ENCODE measurements around the gene TRAF3IP1. TPM values are rescaled to one million over a fixed set of nuclear protein-coding genes. Genes with fewer than 3 reads are reported as not detected.

Gene TRAF3IP1
- total and polyA plus RNA-seq, 2 of the 13 experiments (the other 11 are each of a cell fraction or from before 2014, with no cell fraction given): 4.1 to 12.9 TPM

DNA sequence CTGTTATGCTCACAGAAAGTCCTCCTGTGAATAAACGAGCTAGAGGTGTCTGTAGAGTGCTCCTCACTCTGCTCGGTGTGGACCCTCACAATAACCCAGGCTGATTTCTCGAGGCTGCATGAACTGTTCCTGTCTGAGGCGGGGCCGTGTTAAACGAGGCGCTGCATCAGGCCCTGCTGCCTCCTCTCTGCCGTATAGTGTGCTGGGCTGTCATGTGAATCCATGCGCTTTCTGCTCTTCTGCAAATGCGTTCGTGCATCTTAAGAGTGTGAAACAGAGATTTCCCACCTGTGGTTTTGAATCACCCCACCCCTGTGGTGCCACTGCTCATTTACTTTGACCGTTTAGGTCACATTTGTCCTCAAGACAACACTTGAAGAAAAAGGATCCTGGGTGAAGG lies 26.2 kb downstream of the TRAF3IP1 start (continued):
- TF ChIP-seq, protein P1, sequence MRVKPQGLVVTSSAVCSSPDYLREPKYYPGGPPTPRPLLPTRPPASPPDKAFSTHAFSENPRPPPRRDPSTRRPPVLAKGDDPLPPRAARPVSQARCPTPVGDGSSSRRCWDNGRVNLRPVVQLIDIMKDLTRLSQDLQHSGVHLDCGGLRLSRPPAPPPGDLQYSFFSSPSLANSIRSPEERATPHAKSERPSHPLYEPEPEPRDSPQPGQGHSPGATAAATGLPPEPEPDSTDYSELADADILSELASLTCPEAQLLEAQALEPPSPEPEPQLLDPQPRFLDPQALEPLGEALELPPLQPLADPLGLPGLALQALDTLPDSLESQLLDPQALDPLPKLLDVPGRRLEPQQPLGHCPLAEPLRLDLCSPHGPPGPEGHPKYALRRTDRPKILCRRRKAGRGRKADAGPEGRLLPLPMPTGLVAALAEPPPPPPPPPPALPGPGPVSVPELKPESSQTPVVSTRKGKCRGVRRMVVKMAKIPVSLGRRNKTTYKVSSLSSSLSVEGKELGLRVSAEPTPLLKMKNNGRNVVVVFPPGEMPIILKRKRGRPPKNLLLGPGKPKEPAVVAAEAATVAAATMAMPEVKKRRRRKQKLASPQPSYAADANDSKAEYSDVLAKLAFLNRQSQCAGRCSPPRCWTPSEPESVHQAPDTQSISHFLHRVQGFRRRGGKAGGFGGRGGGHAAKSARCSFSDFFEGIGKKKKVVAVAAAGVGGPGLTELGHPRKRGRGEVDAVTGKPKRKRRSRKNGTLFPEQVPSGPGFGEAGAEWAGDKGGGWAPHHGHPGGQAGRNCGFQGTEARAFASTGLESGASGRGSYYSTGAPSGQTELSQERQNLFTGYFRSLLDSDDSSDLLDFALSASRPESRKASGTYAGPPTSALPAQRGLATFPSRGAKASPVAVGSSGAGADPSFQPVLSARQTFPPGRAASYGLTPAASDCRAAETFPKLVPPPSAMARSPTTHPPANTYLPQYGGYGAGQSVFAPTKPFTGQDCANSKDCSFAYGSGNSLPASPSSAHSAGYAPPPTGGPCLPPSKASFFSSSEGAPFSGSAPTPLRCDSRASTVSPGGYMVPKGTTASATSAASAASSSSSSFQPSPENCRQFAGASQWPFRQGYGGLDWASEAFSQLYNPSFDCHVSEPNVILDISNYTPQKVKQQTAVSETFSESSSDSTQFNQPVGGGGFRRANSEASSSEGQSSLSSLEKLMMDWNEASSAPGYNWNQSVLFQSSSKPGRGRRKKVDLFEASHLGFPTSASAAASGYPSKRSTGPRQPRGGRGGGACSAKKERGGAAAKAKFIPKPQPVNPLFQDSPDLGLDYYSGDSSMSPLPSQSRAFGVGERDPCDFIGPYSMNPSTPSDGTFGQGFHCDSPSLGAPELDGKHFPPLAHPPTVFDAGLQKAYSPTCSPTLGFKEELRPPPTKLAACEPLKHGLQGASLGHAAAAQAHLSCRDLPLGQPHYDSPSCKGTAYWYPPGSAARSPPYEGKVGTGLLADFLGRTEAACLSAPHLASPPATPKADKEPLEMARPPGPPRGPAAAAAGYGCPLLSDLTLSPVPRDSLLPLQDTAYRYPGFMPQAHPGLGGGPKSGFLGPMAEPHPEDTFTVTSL (CRISPR knock-in tag; IDR thresholded peaks at IDR 0.05; ENCODE audit: borderline replicate concordance): no peak

DNA sequence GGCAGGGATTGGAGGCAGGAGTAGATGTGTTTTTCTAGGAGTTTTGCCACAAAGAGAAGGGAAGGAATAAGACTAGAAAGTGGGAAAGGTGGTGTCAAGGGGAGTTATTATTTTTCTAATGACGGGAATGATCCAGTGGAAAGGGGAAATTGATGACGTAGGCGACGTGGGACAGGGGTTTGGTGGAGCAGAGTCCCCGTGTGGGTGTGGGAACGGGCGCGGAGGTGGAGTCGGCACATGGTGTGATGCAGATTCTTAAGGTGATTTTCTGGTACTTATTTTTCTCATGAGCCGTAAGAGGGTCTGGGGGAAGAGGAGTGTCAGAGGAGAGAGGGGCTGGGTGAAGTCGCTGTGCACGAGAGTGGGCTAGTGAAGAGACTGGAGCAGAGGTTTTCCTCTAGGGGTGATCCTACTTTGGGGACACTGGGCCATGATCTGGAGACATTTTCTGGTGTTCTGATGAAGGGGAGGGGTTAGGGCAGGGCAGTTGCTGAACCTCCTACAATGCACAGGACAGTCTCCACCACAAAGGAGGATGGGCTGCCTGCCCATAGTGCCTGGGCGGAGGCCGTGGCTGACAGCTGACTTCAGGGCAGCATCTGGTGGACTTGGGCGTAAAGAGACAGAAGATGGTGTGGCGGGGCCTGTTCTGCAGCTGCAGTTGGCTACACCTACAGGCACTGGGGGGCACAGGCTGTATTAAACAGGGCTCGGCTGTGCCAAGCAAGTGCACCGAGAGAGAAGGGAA lies 30.0 kb downstream of the TRAF3IP1 start:
- no TSS peak for BruUV-seq (replicated peaks)
- intact Hi-C loops (cut with micrococcal nuclease; ENCODE audit: unreplicated experiment): no loop called here
- H3K4me2 ChIP-seq (ENCODE audit: low read depth, low read length): no peak overlapping the region
- no peak overlapping the region for H3K27ac ChIP-seq (ENCODE audit: extremely low read length, insufficient read depth, low read length)
- in situ Hi-C loops (cut with HindIII; ENCODE audit: extremely low pct_ligation_motif_present, low pct_unique_long_range_greater_than_20kb): loop anchor here (25.0 kb wide), 1 partner anchor 437 kb away; no protein-coding TSS in a partner anchor
- no peak for TF ChIP-seq HOXA5 (CRISPR knock-in tag; IDR thresholded peaks at IDR 0.05)
- TF ChIP-seq, protein P2, sequence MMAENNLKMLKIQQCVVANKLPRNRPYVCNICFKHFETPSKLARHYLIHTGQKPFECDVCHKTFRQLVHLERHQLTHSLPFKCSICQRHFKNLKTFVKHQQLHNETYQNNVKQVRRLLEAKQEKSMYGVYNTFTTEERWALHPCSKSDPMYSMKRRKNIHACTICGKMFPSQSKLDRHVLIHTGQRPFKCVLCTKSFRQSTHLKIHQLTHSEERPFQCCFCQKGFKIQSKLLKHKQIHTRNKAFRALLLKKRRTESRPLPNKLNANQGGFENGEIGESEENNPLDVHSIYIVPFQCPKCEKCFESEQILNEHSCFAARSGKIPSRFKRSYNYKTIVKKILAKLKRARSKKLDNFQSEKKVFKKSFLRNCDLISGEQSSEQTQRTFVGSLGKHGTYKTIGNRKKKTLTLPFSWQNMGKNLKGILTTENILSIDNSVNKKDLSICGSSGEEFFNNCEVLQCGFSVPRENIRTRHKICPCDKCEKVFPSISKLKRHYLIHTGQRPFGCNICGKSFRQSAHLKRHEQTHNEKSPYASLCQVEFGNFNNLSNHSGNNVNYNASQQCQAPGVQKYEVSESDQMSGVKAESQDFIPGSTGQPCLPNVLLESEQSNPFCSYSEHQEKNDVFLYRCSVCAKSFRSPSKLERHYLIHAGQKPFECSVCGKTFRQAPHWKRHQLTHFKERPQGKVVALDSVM (CRISPR knock-in tag; IDR thresholded peaks at IDR 0.05): no peak
- no peak for TF ChIP-seq TMF1 (CRISPR knock-in tag; IDR thresholded peaks at IDR 0.05; ENCODE audit: low read depth)
- TF ChIP-seq, protein P3, sequence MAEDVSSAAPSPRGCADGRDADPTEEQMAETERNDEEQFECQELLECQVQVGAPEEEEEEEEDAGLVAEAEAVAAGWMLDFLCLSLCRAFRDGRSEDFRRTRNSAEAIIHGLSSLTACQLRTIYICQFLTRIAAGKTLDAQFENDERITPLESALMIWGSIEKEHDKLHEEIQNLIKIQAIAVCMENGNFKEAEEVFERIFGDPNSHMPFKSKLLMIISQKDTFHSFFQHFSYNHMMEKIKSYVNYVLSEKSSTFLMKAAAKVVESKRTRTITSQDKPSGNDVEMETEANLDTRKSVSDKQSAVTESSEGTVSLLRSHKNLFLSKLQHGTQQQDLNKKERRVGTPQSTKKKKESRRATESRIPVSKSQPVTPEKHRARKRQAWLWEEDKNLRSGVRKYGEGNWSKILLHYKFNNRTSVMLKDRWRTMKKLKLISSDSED (CRISPR knock-in tag; IDR thresholded peaks at IDR 0.05): no peak
- TF ChIP-seq ZNF788 (CRISPR knock-in tag; IDR thresholded peaks at IDR 0.05; ENCODE audit: borderline replicate concordance): no peak
- TF ChIP-seq NKX3-1 (CRISPR knock-in tag; IDR thresholded peaks at IDR 0.05): no peak
- TF ChIP-seq KDM3A (CRISPR knock-in tag; IDR thresholded peaks at IDR 0.05; ENCODE audit: low read depth): no peak
- no peak for TF ChIP-seq HNRNPLL (IDR thresholded peaks at IDR 0.05; ENCODE audit: low read depth, low read length, poor library complexity, severe bottlenecking)
- DNase-seq (ENCODE audit: low spot score) (no peak), FAIRE-seq (no peak), ATAC-seq (no peak)
- H3K4me1 ChIP-seq (ENCODE audit: insufficient read depth, low read length): no peaks in the 10 kb centered on the region
- no peaks in the 10 kb centered on the region for H3K79me2 ChIP-seq (ENCODE audit: insufficient read depth, low read length)
- H3K36me3 ChIP-seq (replicated peaks in 1 of 2; ENCODE audit: control insufficient read depth in 1 of 2, insufficient read depth in 2 of 2, low read length in 2 of 2): peaks cover 14 to 39% of the 10 kb centered on the region in 2 experiments
- H3K9ac ChIP-seq (ENCODE audit: insufficient read depth, low read depth, low read length): no peak overlapping the region
- no peaks in the 10 kb centered on the region for H3K9me3 ChIP-seq (ENCODE audit: low read length)
- no peak overlapping the region for H3K4me3 ChIP-seq (replicated peaks in 1 of 3; ENCODE audit: insufficient read depth in 1 of 3, low read depth in 2 of 3, low read length in 3 of 3)
- POLR2A ChIA-PET: no interaction called here
- H2AFZ ChIP-seq (ENCODE audit: low read length): no peak overlapping the region
- no peaks in the 10 kb centered on the region for H4K20me1 ChIP-seq (ENCODE audit: insufficient read depth, low read length)
- H3K27me3 ChIP-seq (ENCODE audit: control insufficient read depth in 1 of 2, insufficient read depth in 2 of 2, low read length in 2 of 2): no peaks in the 10 kb centered on the region
- 96% methylated on average over 18 of the region's 18 CpGs for WGBS (ENCODE audit: low lambda C conversion rate)
- CTCF ChIA-PET (ENCODE audit: low intra/inter-chr PET ratio, low total read pairs): no interaction called here
